ENCODE data around the gene RRBP1.

RRBP1 gene

GRCh38 chr20:17681726-17682102 lies 328 bp downstream of the RRBP1 start:
- no peak for DNase-seq

GRCh38 chr20:17680836-17681725 lies 961 bp downstream of the RRBP1 start:
- DNase-seq: peak; percentile 85

DNA sequence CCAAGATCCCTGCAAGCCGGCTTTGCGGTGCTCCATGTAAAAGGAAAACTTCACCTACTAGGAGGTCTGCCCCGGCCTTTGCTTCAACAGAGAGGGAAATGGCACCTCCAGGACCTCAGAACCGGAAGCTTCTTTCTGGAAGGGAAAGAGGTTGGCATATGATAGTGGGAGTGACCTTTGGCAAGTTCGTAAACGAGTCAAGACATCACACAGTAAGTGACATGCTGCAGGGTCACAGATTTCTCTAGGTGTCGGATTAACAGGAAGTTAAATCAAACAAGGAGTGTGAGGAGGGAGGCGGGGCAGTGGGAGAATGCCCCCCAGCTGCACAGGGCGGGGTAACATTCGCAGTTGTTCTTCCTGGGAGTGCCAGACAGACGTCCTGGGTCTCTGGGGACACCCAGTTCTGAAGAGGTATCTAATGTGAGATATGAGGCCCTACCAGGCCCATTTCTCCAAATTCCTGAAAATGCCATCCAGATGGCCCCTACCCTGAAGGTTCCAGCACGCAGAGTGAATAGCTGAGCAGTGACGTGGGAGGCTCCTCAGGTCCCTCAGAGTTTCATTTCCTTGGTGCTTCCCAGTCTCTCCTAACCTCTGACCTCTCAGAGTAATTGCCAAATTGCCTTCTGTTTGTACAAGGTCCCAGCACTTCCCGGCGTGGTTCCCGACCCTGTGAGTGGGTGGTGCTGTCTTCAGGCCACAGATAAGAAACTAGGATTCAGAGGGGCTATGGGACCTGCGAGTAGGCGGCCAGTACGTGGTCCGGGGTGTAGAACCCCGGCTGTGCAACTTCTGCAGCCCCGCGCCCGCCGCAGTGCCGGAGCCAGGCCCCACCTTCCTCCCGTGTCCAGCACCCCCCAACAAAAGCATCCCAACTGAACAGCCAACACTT lies 1.9 kb downstream of the RRBP1 start:
- peak; percentile 13 for DNase-seq

GRCh38 chr20:17678886-17679285 lies 3.2 kb downstream of the RRBP1 start:
- no peak for DNase-seq

GRCh38 chr20:17678295-17678694 lies 3.7 kb downstream of the RRBP1 start:
- no peak for DNase-seq

- DNase-seq: no peak
These were observed 5.1 kb downstream of the RRBP1 start for GRCh38 chr20:17676942-17677341.

GRCh38 chr20:17676378-17676759 lies 5.7 kb downstream of the RRBP1 start:
- no peak for DNase-seq

DNA sequence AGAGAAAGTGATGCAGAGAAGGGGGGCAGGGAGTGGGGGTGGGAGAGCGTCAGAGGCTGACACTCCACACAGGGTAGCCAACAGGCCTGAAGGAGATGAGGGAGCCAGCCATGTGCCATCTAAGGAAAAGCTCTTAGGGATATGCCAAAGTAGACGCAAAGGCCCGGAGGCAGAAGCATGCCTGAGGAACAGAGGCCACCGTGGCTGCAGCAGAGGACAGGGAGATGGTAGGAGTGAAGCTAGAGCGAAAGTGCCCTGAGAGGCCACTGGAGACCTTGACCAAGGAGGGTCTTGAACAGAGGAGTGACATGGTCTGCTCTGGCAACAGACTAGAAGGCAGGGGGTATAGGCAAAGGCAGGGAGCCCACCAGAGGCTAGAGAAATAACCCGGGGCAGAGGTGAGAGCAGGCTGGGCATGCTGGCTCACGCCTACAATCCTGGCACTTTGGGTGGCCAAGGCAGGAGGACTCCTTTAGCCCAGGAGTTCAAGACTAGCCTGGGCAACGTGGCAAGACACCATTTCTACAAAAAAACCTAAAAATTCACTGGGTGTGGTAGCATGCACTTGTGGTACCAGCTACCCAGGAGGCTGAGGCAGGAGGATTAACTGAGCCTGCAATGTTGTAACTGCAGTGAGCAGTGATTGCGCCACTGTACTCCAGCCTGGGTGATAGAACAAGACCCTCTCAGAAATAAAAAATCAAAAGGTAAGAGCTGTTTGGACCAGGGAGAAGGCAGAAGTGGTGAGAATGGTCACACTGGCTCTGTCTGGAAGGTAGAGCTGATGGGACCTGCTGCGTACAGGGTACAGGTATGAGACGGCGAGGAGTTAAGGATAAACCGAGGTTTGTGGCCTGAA lies 6.3 kb downstream of the RRBP1 start:
- no peak for DNase-seq

DNA sequence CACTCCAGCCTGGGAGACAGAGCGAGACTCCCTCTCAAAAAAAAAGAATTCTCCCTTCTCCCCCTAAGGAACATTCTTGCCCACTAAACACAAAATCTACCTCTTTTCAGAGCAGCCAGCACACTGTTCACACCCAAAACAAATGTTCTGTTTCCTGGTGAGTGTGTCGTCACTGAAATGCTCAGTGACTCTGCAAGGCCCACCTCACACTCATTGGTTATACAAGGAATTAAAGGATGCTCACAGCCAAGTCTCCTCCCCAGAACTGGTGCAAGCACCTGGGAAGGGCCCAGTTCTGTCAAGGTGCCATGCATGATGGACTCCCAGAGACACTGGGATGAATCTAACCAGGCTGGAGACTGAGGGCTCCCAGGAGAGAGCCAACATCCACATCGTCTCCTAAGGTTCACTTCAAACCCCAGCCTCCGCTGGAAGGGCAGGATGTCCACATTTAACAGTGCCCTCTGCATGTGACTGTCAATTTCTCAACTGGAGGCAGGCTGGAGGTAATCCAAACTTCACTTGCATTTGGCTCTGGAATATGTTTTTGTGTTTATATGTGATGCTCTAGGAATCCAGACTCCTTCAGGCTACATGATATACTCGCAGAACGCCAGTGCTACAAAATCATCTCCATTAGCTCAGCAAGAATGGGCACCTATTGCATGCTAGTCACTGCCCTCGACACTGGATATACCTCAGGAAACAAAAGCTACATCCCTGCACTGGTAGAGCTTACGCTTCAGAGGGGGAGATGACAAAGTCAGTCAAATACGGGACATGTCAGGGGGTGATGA lies 7.1 kb downstream of the RRBP1 start:
- DNase-seq: no peak

DNA sequence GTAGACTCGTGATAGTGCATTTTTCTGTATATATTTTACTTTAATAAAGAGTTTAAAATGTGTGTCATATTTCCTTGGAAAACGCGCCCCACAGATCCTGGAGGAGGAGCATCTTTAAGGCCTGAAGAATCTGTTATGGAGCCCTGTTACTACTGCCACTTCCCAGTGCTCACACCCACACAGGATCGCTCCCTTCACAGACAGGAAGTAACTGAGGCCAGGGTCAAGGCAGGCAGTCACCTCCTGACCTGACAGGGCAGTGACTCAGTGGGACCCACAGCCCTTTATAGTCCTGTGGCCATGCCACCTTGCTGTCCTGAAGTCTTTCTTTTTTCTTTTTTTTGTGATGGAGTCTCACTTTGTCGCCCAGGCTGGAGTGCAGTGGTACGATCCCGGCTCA lies 9.0 kb downstream of the RRBP1 start:
- no peak for DNase-seq

DNA sequence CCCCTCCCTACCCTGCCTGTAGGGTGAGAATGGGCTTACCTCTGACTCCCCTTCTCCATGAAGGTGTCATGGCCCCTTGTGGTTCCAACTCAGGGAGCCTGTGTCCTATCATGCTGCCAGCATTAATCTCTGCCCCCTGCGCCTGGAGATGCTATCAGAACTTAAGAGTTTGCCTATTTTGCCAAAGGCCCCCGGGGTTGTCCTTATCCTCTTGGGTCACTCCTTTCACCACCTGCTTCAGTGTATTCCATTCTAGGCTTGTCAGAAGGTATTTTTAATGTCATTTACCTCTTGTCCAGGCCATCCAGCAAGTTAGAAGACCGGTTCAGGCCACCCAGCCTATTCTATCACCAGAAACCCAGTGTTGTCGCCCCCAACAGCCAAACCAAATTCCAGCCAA lies 10.5 kb downstream of the RRBP1 start:
- no peak for DNase-seq

DNA sequence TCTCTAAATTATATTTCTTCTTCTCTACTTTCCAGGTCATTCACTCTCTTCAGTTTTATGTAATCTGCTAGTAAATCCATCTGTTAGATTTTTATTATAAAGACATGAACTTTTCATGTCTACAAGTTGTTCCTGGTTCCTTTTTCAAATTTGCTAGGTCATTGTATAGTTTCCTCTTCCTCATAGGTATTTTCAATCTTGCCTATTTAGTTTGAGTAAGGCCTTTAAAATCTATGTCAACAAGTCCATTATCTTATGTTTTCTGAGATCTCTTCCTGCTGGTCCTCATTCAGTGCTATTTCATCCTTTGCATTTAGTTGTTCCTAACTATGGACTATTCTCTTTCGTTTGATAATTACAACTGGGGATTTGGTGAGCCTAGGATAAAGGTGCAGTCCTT lies 11.0 kb downstream of the RRBP1 start:
- no peak for DNase-seq

GRCh38 chr20:17669306-17669931 lies 12.6 kb downstream of the RRBP1 start:
- no peak for DNase-seq

DNA sequence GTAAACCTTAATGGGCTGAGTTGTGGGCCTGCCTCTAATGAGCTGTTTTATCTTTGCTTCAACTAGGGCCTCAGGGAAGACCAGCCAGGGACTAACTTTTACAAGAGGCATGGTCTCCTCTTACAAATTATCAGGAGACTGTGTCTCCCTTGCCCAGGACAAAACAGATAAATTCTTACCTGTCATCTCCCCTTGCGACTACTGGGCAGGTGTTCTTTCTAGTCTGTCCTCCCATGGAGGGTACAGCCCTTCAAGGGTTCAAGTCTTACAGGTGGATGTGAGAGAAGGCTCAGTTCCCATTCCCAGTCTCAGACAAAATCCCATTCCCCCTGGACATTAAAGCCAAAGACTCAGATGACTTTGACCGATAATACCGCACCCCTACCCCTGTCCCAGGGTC lies 13.6 kb downstream of the RRBP1 start:
- no peak for DNase-seq

GRCh38 chr20:17667445-17667844 lies 14.6 kb downstream of the RRBP1 start:
- no peak for DNase-seq

- no peak for DNase-seq
These were observed 15.6 kb downstream of the RRBP1 start for GRCh38 chr20:17666481-17666880.

- DNase-seq: no peak
These were observed 16.3 kb downstream of the RRBP1 start for GRCh38 chr20:17665756-17666155.

DNA sequence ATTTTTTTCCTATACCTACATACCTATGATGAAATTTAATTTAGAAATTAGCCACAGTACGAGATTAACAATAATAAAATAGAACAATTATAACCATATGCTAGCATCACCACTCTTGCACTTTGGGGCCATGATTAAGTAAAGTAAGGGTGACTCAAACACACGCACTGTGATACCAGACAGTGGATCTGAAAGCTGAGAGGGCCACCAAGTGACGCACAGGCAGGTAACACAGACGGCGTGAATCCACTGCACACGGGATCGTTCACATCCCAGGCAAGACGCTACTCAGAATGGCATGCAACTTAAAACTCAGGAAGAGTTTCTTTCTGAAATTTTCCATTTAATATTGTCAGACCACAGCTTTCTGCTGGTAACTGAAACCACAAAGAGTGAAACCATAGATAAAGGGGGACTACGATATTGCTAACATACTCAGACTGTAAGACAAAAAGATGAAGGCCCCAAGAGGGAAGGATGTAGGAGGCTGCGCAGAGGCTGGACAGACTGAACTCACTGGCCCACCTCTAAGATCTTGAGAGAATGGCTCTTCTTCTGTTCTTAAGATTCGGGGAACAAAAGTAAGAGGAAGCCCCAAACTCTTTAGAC lies 17.9 kb downstream of the RRBP1 start:
- no peak for DNase-seq

DNA sequence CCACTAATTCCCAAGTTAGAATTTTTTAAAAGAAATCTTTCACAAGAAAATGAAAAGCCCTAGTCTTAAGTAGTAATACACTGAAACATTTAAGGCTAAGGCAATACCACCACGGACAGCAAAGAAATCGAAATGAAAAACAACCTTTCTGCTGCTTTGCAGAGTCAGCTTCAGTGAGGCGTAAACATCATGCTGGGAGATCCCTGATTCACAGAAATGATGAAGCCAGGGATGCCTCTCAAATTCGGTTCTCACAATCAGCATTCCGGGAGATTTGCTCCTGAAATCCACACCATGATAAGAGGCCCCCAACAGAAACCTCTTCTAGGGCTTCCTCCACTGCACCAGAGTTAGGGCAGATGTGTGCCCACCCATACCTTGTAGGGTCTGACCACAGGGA lies 18.6 kb downstream of the RRBP1 start:
- DNase-seq: no peak

GRCh38 chr20:17663040-17663399 lies 19.0 kb downstream of the RRBP1 start:
- DNase-seq: no peak

DNA sequence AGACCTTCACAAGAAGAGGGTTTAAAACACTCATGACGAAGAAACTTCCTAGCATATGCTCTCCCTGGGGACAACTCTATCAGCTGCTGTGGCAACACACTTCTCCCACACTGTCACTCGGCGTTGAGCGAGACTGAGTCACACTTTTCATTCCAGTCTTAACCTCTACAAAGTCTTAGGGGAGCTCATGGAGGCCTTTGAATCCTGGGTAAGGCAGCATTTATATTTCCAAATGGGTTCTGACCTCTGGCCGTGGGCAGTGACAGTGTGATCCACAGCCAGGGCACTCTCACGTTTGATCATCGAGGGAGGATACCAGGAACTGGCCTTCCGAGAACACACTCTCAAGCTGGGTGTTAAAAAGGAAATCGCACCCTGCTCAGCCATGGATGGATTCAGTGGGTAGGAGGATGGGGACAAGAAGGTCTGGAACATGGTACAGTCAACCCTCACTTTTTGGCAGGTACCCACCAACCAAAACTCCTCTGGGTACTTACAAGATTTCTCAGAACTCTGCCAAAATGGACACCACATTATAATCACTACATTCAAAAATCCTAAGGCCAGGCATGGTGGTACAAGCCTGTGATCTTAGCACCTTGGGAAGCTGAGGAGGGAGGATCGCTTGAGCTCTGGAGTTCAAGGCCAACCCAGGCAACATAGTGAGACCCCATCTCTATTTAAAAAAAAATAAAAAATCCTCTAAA lies 19.6 kb downstream of the RRBP1 start:
- DNase-seq: no peak

Measured in CD4-positive, alpha-beta T cell treated with Interleukin-17A for 4 hours (primary cell).